ENCODE measurements around the gene OOEP.

DNA sequence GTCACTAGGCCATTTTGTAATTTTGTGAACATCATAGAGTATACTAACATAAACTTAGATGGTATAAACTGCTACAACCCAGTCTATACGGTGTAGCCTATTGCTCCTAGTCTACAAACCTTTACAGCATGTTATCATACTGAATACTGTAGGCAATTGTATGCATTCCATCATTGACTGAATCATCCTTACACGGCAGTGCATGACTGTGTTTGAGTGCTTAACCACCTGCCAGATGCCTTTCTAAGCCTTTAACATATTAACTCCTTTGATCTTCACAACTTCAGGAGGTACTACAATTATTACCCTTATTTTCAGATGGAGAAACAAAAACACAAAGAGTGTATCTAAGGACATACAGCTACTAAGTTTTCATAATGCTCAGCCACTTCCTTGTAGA is 29.6 kb downstream of the OOEP start:
- TF ChIP-seq, protein P1, sequence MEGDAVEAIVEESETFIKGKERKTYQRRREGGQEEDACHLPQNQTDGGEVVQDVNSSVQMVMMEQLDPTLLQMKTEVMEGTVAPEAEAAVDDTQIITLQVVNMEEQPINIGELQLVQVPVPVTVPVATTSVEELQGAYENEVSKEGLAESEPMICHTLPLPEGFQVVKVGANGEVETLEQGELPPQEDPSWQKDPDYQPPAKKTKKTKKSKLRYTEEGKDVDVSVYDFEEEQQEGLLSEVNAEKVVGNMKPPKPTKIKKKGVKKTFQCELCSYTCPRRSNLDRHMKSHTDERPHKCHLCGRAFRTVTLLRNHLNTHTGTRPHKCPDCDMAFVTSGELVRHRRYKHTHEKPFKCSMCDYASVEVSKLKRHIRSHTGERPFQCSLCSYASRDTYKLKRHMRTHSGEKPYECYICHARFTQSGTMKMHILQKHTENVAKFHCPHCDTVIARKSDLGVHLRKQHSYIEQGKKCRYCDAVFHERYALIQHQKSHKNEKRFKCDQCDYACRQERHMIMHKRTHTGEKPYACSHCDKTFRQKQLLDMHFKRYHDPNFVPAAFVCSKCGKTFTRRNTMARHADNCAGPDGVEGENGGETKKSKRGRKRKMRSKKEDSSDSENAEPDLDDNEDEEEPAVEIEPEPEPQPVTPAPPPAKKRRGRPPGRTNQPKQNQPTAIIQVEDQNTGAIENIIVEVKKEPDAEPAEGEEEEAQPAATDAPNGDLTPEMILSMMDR (IDR thresholded peaks at IDR 0.05; ENCODE audit: borderline replicate concordance, extremely low read depth, low read length, poor library complexity, severe bottlenecking), result no peak
- no peak for TF ChIP-seq EZH2 (IDR thresholded peaks at IDR 0.05; ENCODE audit: borderline replicate concordance, low read depth, low read length, severe bottlenecking)

All from DND-41 (cell line).